H1 (cell line): Measurements from ENCODE around the gene PRKAR1B. TPM values are rescaled to one million over a fixed set of nuclear protein-coding genes. Genes with fewer than 3 reads are reported as not detected.

Experiments
- CTCF ChIA-PET: fragments of 300-600 bp; sonication (Branson Sonifier 250); formaldehyde crosslinking; loops from one replicate; lab custom pipeline; 2021; ENCODE audit not compliant: partially characterized antibody; lab: Charles Lee
- POLR2A ChIA-PET: fragments of 300-600 bp; sonication (Branson Sonifier 250); formaldehyde crosslinking; loops from one replicate; lab custom pipeline; 2021; ENCODE audit warnings: inconsistent platforms; ENCODE audit not compliant: partially characterized antibody; lab: Charles Lee
- DNase-seq, 2 experiments: peaks; one replicate each; pipeline versions ENCODE4 v3.0.0 to v3.0.0-alpha.2; 2010 to 2022; ENCODE audit warnings: low spot score in 2 of 2, low read depth in 1 of 2, mixed read lengths in 1 of 2
- FAIRE-seq: peaks from 2 replicates; lab custom pipeline; 2011; peaks lifted over from hg19 to GRCh38; lab: Jason Lieb, UNC
- H2AFZ ChIP-seq: 2 replicates; pipeline ENCODE4 v1.8.1; 2012; ENCODE audit warnings: low read length, inconsistent platforms
- H2AK5ac ChIP-seq: 2 replicates; pipeline ENCODE4 v1.6.1; 2013; ENCODE audit warnings: low read depth, low read length
- H2BK120ac ChIP-seq: replicated peaks from 2 replicates; pipeline ENCODE3; 2013; ENCODE audit warnings: low read depth, low read length, inconsistent platforms
- H2BK12ac ChIP-seq: 2 replicates; pipeline ENCODE4 v1.6.1; 2013; ENCODE audit warnings: low read depth, low read length
- H2BK15ac ChIP-seq: 2 replicates; pipeline ENCODE4 v1.6.1; 2013; ENCODE audit warnings: low read length
- H2BK20ac ChIP-seq: 2 replicates; pipeline ENCODE4 v1.6.1; 2013; ENCODE audit warnings: low read length
- H2BK5ac ChIP-seq: 2 replicates; pipeline ENCODE4 v1.6.1; 2013; ENCODE audit warnings: low read depth, low read length
- H3K14ac ChIP-seq: 2 replicates; pipeline ENCODE4 v1.6.1; 2013; ENCODE audit warnings: inconsistent platforms; ENCODE audit not compliant: insufficient read length
- H3K18ac ChIP-seq: 2 replicates; pipeline ENCODE4 v1.6.1; 2013; ENCODE audit warnings: low read length; ENCODE audit errors: extremely low read depth
- H3K23ac ChIP-seq: 2 replicates; pipeline ENCODE4 v1.6.1; 2013; ENCODE audit warnings: inconsistent platforms; ENCODE audit not compliant: insufficient read length
- H3K23me2 ChIP-seq: 2 replicates; pipeline ENCODE4 v1.6.1; 2013; ENCODE audit warnings: low read depth, low read length
- H3K27ac ChIP-seq: 2 replicates; pipeline ENCODE4 v1.6.1; 2011; ENCODE audit warnings: low read depth, low read length, inconsistent platforms
- H3K27me3 ChIP-seq, 4 experiments: replicated peaks in 1 of 4; 1 replicate in 1 of 4; 2 replicates in 3 of 4; pipeline versions ENCODE4 v1.6.1 to v1.8.1; 2011 to 2013; ENCODE audit warnings: low read length in 3 of 4, mild to moderate bottlenecking in 3 of 4, inconsistent platforms in 2 of 4, mixed read lengths in 2 of 4, moderate library complexity in 1 of 4; ENCODE audit not compliant: control insufficient read depth in 3 of 4, insufficient read depth in 3 of 4; ENCODE audit errors: extremely low read depth in 1 of 4
- H3K36me3 ChIP-seq, 4 experiments: 2 replicates each; pipeline versions ENCODE4 v1.6.1 to v1.8.1; 2011 to 2013; ENCODE audit warnings: mild to moderate bottlenecking in 4 of 4, low read length in 3 of 4, moderate library complexity in 2 of 4, control low read depth in 1 of 4, inconsistent platforms in 1 of 4; ENCODE audit not compliant: insufficient read depth in 4 of 4, control insufficient read depth in 2 of 4
- H3K4ac ChIP-seq: replicated peaks from 2 replicates; pipeline ENCODE3; 2013; ENCODE audit warnings: low read length, low read depth, mixed read lengths, inconsistent platforms; ENCODE audit not compliant: insufficient read length
- H3K4me1 ChIP-seq, 4 experiments: replicated peaks in 1 of 4; 1 replicate in 1 of 4; 2 replicates in 3 of 4; pipeline versions ENCODE4 v1.6.1 to v1.8.1; 2011 to 2013; ENCODE audit warnings: low read length in 3 of 4, inconsistent platforms in 2 of 4, mixed read lengths in 1 of 4; ENCODE audit not compliant: insufficient read depth in 4 of 4, control insufficient read depth in 3 of 4
- H3K4me2 ChIP-seq, 2 experiments: 2 replicates each; pipeline versions ENCODE4 v1.6.1 to v1.8.1; 2011 to 2013; ENCODE audit warnings: low read depth in 2 of 2, low read length in 2 of 2, control low read depth in 1 of 2, inconsistent platforms in 1 of 2, mild to moderate bottlenecking in 1 of 2; ENCODE audit not compliant: insufficient read depth in 1 of 2
- H3K4me3 ChIP-seq, 4 experiments: fragments of 200-600, 300-600 bp in 1 of 4; sonication (generic), shearing (Covaris generic), sonication (Bioruptor Twin) in 1 of 4; 2 replicates each; pipeline versions ENCODE4 v1.5.1 to v1.8.1; 2011 to 2016; ENCODE audit warnings: low read length in 4 of 4, low read depth in 3 of 4, control low read depth in 2 of 4, inconsistent platforms in 2 of 4, mild to moderate bottlenecking in 2 of 4, mixed read lengths in 1 of 4, moderate library complexity in 1 of 4; ENCODE audit not compliant: insufficient read depth in 2 of 4; ENCODE audit errors: extremely low read depth in 1 of 4
- H3K56ac ChIP-seq: replicated peaks from 2 replicates; pipeline ENCODE3; 2013; ENCODE audit warnings: low read depth, mild to moderate bottlenecking, mixed read lengths, low read length, inconsistent platforms; ENCODE audit not compliant: insufficient read length
- H3K79me1 ChIP-seq: 2 replicates; pipeline ENCODE4 v1.6.1; 2013; ENCODE audit warnings: low read depth, low read length, control low read depth
- H3K79me2 ChIP-seq, 2 experiments: 2 replicates each; pipeline versions ENCODE4 v1.6.1 to v1.8.1; 2012 to 2013; ENCODE audit warnings: low read length in 2 of 2, mild to moderate bottlenecking in 2 of 2, inconsistent platforms in 1 of 2; ENCODE audit not compliant: insufficient read depth in 2 of 2, control insufficient read depth in 1 of 2
- H3K9ac ChIP-seq, 4 experiments: replicated peaks in 1 of 4; 1 replicate in 1 of 4; 2 replicates in 3 of 4; pipeline versions ENCODE4 v1.6.1 to v1.8.1; 2011 to 2013; ENCODE audit warnings: low read depth in 3 of 4, low read length in 3 of 4, control low read depth in 2 of 4, mild to moderate bottlenecking in 2 of 4, moderate library complexity in 2 of 4, inconsistent platforms in 1 of 4; ENCODE audit errors: extremely low read depth in 1 of 4
- H3K9me3 ChIP-seq, 2 experiments: 2 replicates each; pipeline versions ENCODE4 v1.6.1 to v1.8.1; 2012 to 2013; ENCODE audit warnings: mild to moderate bottlenecking in 2 of 2, moderate library complexity in 2 of 2, control low read depth in 1 of 2, inconsistent platforms in 1 of 2, low read depth in 1 of 2, low read length in 1 of 2, mixed read lengths in 1 of 2; ENCODE audit not compliant: insufficient read depth in 2 of 2
- H4K20me1 ChIP-seq, 2 experiments: replicated peaks in 1 of 2; 2 replicates each; pipeline versions ENCODE3 to v1.8.1; 2011 to 2013; ENCODE audit warnings: inconsistent platforms in 2 of 2, low read length in 2 of 2, mild to moderate bottlenecking in 1 of 2; ENCODE audit not compliant: insufficient read depth in 2 of 2, control insufficient read depth in 1 of 2
- H4K5ac ChIP-seq: 2 replicates; pipeline ENCODE4 v1.6.1; 2013; ENCODE audit warnings: low read length, low read depth, mixed read lengths, inconsistent platforms; ENCODE audit not compliant: insufficient read length
- H4K8ac ChIP-seq: 2 replicates; pipeline ENCODE4 v1.8.0; 2013; ENCODE audit warnings: mild to moderate bottlenecking, moderate library complexity, low read length, inconsistent platforms; ENCODE audit not compliant: insufficient read depth; ENCODE audit errors: extremely low read depth
- H4K91ac ChIP-seq: replicated peaks from 2 replicates; pipeline ENCODE3; 2013; ENCODE audit warnings: low read length, mixed read lengths, inconsistent platforms; ENCODE audit not compliant: insufficient read length
- JUND ChIP-seq: IDR thresholded peaks from 2 replicates; pipeline ENCODE4 v1.6.1; 2011; ENCODE audit warnings: mild to moderate bottlenecking, improper control_type of control experiment, low read length
- KDM1A ChIP-seq: fragments of 200-600, 300-600 bp; sonication (generic); IDR thresholded peaks from 2 replicates; pipeline ENCODE4 v1.7.1; 2016; ENCODE audit warnings: mild to moderate bottlenecking, low read length, borderline replicate concordance
- POLR2AphosphoS5 ChIP-seq: IDR thresholded peaks from 2 replicates; pipeline ENCODE4 v1.6.1; 2011; ENCODE audit warnings: low read depth, low read length
- WGBS, 2 experiments: shearing (Covaris generic) in 1 of 2; methylation state at CpG; one replicate each; pipeline versions ENCODE4 v1.1.6 to v1.1.7; 2013 to 2015; ENCODE audit warnings: low lambda C conversion rate in 2 of 2, mixed read lengths in 2 of 2, inconsistent platforms in 1 of 2, low coverage in 1 of 2, missing lambda C conversion rate in 1 of 2; ENCODE audit not compliant: insufficient replicate concordance in 2 of 2, insufficient coverage in 1 of 2, insufficient read length in 1 of 2; ENCODE audit errors: extremely low coverage in 1 of 2, missing lambda C conversion rate in 1 of 2; 5-methylcytosine and 5-hydroxymethylcytosine counted together
- polyA plus RNA-seq, 7 experiments: library from polyadenylated mRNA; depleted of rRNA in 3 of 7; stranded (reverse) in 5 of 7; unstranded in 2 of 7; fragments of >200 nt in 5 of 7; fragments of 200-250 nt in 2 of 7; gene quantifications; 1 replicate in 5 of 7; 2 replicates in 1 of 7; 4 replicates in 1 of 7; pipeline versions ENCODE4 v1.2.1 to v1.2.3, GENCODE V29; 2011 to 2013; ENCODE audit warnings: missing spikeins in 2 of 7, mixed read lengths in 2 of 7
- total RNA-seq: library from RNA; stranded (reverse); fragmentation: NEBNext Ultra II Directional; extraction: Animal tissue kit (Norgen Biotek cat#: 25700); gene quantifications from 2 replicates; pipeline ENCODE4 v1.2.1, GENCODE V29; 2021

Gene PRKAR1B
- total and polyA plus RNA-seq, 2 of the 8 experiments (the other 6 are each of a cell fraction or from before 2014, with no cell fraction given): 12.3 to 55.7 TPM

GRCh38 chr7:745431-746154 lies 18.5 kb upstream of the PRKAR1B start:
- Histone ChIP-seq H2BK5ac (0 out of 2 replicates have a peak overlapping the region, but pooled peaks have one; percentile 12), H3K23me2 (no peaks in the 10 kb centered on the region), H3K4me2 (no peak overlapping the region), H3K56ac (no peak overlapping the region), H3K27me3 (no peaks in the 10 kb centered on the region; a peak in 1 of 7 replicates)
- POLR2A ChIA-PET: no interaction called here
- TF ChIP-seq POLR2AphosphoS5: peak; percentile 51; the same call in 1 of the 2 replicates
- no peak for TF ChIP-seq JUND
- peak; percentile 54; the same call in 1 of the 2 replicates for TF ChIP-seq KDM1A
- TF ChIP-seq, all 59 proteins: peak for 2
- H3K9me3 ChIP-seq: no peaks in the 10 kb centered on the region
- no peak overlapping the region for H3K14ac ChIP-seq
- no peak overlapping the region; the same call in 1 of the 2 replicates for H2AK5ac ChIP-seq
- H2BK20ac ChIP-seq: no peak overlapping the region
- peaks cover 0 to 18% of the 10 kb centered on the region in 2 experiments for H4K20me1 ChIP-seq
- H2AFZ ChIP-seq: no peak overlapping the region
- no peak overlapping the region for H3K27ac ChIP-seq
- H3K9ac ChIP-seq: peak overlapping the region in 1 of 4 experiments; percentile 62; a peak in 1 of 7 replicates
- H3K79me2 ChIP-seq: peaks cover 0 to 18% of the 10 kb centered on the region in 2 experiments; a peak in 2 of 4 replicates
- no peak for FAIRE-seq
- H3K4me1 ChIP-seq: no peaks in the 10 kb centered on the region
- no peak overlapping the region for H2BK15ac ChIP-seq
- H2BK120ac ChIP-seq: peak overlapping the region; percentile 1
- peak overlapping the region; percentile 14; the same call in 1 of the 2 replicates for H4K8ac ChIP-seq
- H3K23ac ChIP-seq: no peak overlapping the region
- no peak overlapping the region for H4K5ac ChIP-seq
- no peak overlapping the region for H2BK12ac ChIP-seq
- H3K18ac ChIP-seq: no peak overlapping the region
- CTCF ChIA-PET: no interaction called here
- peak overlapping the region; percentile 17 for H4K91ac ChIP-seq
- WGBS, 2 experiments: 91% methylated on average over 23 of the region's 23 CpGs; no CpG with 5 or more reads in 1 of the 2 experiments
- H3K4ac ChIP-seq: no peak overlapping the region
- no peak for DNase-seq
- H3K4me3 ChIP-seq: no peak overlapping the region
- H3K79me1 ChIP-seq: peaks cover 4% of the 10 kb centered on the region
- H3K36me3 ChIP-seq: peaks cover 2 to 8% (median 5%) of the 10 kb centered on the region in 4 experiments; a peak in 7 of 8 replicates
